Peyer's patch (tissue), 4 donors: ENCODE measurements around the gene SLC28A3.

Experiments used
- POLR2A ChIP-seq, 2 donors: fragments of 450-650 bp; IDR thresholded peaks; one replicate each; pipeline ENCODE4 v1.5.1; 2017; ENCODE audit warnings: antibody characterized with exemption in 2 of 2, mild to moderate bottlenecking in 2 of 2, moderate library complexity in 2 of 2
- TF ChIP-seq, protein P1 (sequence below), 6 experiments: fragments of 450-650 bp in 4 of 6; fragments of 200-600 bp in 2 of 6; sonication (generic) in 1 of 6; IDR thresholded peaks; one replicate each; pipeline ENCODE4 v1.5.1; 2017 to 2019; ENCODE audit warnings: antibody characterized with exemption in 6 of 6, mild to moderate bottlenecking in 3 of 6, moderate library complexity in 1 of 6

DNA sequence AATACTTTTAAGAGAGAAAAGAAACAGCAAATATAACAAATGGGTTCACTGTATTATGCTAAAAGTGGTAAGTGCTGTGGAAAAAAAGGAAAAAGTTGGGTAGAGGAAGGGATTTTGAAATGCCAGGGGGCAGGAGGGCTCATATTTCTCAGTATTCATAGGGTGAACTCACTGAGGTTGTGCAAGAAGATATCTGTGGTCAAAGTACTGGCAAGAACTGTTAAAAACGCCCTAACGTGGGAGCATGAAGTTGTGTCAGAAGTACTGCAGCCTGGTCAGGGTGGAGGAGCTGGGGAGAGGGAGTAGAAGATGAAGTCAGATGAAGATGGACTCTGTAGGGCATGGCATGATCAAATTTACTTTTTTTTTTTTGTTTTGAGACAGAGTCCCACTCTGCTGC, 31.2 kb upstream of the SLC28A3 start:
- TF ChIP-seq, protein P1, sequence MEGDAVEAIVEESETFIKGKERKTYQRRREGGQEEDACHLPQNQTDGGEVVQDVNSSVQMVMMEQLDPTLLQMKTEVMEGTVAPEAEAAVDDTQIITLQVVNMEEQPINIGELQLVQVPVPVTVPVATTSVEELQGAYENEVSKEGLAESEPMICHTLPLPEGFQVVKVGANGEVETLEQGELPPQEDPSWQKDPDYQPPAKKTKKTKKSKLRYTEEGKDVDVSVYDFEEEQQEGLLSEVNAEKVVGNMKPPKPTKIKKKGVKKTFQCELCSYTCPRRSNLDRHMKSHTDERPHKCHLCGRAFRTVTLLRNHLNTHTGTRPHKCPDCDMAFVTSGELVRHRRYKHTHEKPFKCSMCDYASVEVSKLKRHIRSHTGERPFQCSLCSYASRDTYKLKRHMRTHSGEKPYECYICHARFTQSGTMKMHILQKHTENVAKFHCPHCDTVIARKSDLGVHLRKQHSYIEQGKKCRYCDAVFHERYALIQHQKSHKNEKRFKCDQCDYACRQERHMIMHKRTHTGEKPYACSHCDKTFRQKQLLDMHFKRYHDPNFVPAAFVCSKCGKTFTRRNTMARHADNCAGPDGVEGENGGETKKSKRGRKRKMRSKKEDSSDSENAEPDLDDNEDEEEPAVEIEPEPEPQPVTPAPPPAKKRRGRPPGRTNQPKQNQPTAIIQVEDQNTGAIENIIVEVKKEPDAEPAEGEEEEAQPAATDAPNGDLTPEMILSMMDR (IDR thresholded peaks at IDR 0.05), result no peak
- TF ChIP-seq POLR2A (IDR thresholded peaks at IDR 0.05), result no peak
